Measurements from ENCODE around the gene GSTP1. TPM values are rescaled to one million over a fixed set of nuclear protein-coding genes. Genes with fewer than 3 reads are reported as not detected.

GSTP1 gene
- total RNA-seq, 4 donors from 2014 or later = 514 to 845 (median 628) TPM

GRCh38 chr11:67576735-67577475 is 6.7 kb upstream of the GSTP1 start:
- Histone ChIP-seq H3K27me3 (peaks cover 36% of the 10 kb centered on the region), H3K9me3 (no peaks in the 10 kb centered on the region), H3K4me3 (no peak overlapping the region), H3K4me1 (peaks cover 0 to 4% (median 0%) of the 10 kb centered on the region in 3 donors), H3K36me3 (no peaks in the 10 kb centered on the region), H3K27ac (no peak overlapping the region)
- TF ChIP-seq POLR2AphosphoS5 (IDR thresholded peaks at IDR 0.05) (no peak), POLR2A (IDR thresholded peaks at IDR 0.05) (no peak), EP300 (IDR thresholded peaks at IDR 0.05) (no peak), CTCF (IDR thresholded peaks at IDR 0.05) (no peak)
- 54 to 71% methylated on average over 3 to 4 of the region's 14 CpGs for WGBS, 2 donors (ENCODE audit: low coverage in 1 of 2)
- ATAC-seq = no peak

GRCh38 chr11:67577951-67578350 is 5.7 kb upstream of the GSTP1 start:
- no peak overlapping the region for H3K27ac ChIP-seq
- no peak overlapping the region for H3K4me3 ChIP-seq
- TF ChIP-seq EP300 (IDR thresholded peaks at IDR 0.05) (no peak), CTCF (IDR thresholded peaks at IDR 0.05) (no peak), POLR2AphosphoS5 (IDR thresholded peaks at IDR 0.05) (no peak), POLR2A (IDR thresholded peaks at IDR 0.05) (no peak)
- peaks cover 36% of the 10 kb centered on the region for H3K27me3 ChIP-seq
- no CpG with 5 or more reads among the region's 6 CpGs for WGBS, 2 donors (ENCODE audit: low coverage in 1 of 2)
- no peaks in the 10 kb centered on the region for H3K36me3 ChIP-seq
- ATAC-seq = no peak
- H3K9me3 ChIP-seq = no peaks in the 10 kb centered on the region
- peaks cover 0 to 9% (median 0%) of the 10 kb centered on the region in 3 donors for H3K4me1 ChIP-seq

- Histone ChIP-seq H3K4me1 (peaks cover 0 to 34% (median 7%) of the 10 kb centered on the region in 3 donors), H3K36me3 (peaks cover 0 to 21% of the 10 kb centered on the region in 2 donors), H3K27ac (no peak overlapping the region), H3K27me3 (peaks cover 26% of the 10 kb centered on the region), H3K4me3 (no peak overlapping the region), H3K9me3 (no peaks in the 10 kb centered on the region)
- TF ChIP-seq POLR2A (IDR thresholded peaks at IDR 0.05) (no peak), POLR2AphosphoS5 (IDR thresholded peaks at IDR 0.05) (no peak), CTCF (IDR thresholded peaks at IDR 0.05) (no peak), EP300 (IDR thresholded peaks at IDR 0.05) (no peak)
- no peak for ATAC-seq
- 40 to 51% methylated on average over 4 to 8 of the region's 11 CpGs for WGBS, 2 donors (ENCODE audit: low coverage in 1 of 2)
Observed at GRCh38 chr11:67581469-67581868, 2.1 kb upstream of the GSTP1 start.

- WGBS, 2 donors (ENCODE audit: low coverage in 1 of 2) = 55 to 58% methylated on average over 4 of the region's 4 CpGs
- peaks cover 20% of the 10 kb centered on the region for H3K27me3 ChIP-seq
- no peak overlapping the region for H3K27ac ChIP-seq
- TF ChIP-seq POLR2AphosphoS5 (IDR thresholded peaks at IDR 0.05) (no peak), POLR2A (IDR thresholded peaks at IDR 0.05) (no peak), CTCF (IDR thresholded peaks at IDR 0.05) (no peak), EP300 (IDR thresholded peaks at IDR 0.05) (no peak)
- no peak for ATAC-seq
- H3K36me3 ChIP-seq = peaks cover 0 to 26% of the 10 kb centered on the region in 2 donors
- no peaks in the 10 kb centered on the region for H3K9me3 ChIP-seq
- peaks cover 0 to 34% (median 7%) of the 10 kb centered on the region in 3 donors for H3K4me1 ChIP-seq
- H3K4me3 ChIP-seq = no peak overlapping the region
Observed at GRCh38 chr11:67582011-67582410, 1.6 kb upstream of the GSTP1 start.
